Coronary artery (tissue), 2 donors: Measurements from ENCODE around the gene NAIP.
"Not testable (repeated sequence)": the region's sequence is repeated elsewhere in the genome, so short reads cannot be mapped to it uniquely, and the experiment has no call there.

Source experiments
- DNase-seq: peaks from one replicate; pipeline ENCODE4 v3.0.0-alpha.2; 2017; ENCODE audit warnings: low spot score
- H3K27ac ChIP-seq, 2 donors: fragments of 200-600 bp; sonication (generic); one replicate each; pipeline ENCODE4 v1.5.1; 2016 to 2019
- H3K4me3 ChIP-seq: fragments of 200-600 bp; sonication (generic); 2 replicates; pipeline ENCODE4 v1.5.1; 2016; ENCODE audit warnings: mild to moderate bottlenecking, moderate library complexity
- TF ChIP-seq, protein P1 (sequence below): fragments of 200-600 bp; sonication (generic); IDR thresholded peaks from one replicate; pipeline ENCODE4 v1.5.1; 2019; ENCODE audit warnings: antibody characterized with exemption

NAIP gene

DNA sequence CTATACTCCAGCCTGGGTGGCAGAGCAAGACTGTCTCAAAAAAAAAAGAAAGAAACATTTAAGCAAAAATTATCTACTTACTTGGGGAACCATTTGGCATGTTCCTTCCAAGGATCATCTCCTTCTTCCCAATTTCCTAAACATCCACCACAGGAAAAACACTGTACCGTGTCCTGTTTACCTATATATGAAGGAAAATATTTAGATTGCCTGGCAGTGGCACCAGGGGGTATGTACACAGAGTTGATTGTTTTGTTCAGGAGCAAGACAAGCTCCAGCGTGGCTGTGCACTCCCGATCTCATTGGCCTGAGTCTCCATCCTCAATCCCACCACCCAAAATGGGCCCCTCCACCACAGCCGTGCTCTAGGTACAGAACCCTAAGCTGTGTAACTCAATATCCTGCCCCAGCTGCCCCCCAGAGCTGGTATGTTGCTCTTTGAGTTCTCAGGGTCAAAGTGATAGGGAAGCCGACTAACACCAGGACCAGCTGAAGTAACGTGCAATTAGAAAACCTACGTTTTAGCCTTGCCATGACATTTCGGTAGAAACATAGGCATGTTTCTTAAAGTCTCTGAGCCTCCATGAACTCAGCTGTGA lies 13.8 kb downstream of the NAIP start:
- Histone ChIP-seq H3K4me3 (no peak overlapping the region), H3K27ac (no peak overlapping the region)
- no peak for DNase-seq
- TF ChIP-seq, protein P1, sequence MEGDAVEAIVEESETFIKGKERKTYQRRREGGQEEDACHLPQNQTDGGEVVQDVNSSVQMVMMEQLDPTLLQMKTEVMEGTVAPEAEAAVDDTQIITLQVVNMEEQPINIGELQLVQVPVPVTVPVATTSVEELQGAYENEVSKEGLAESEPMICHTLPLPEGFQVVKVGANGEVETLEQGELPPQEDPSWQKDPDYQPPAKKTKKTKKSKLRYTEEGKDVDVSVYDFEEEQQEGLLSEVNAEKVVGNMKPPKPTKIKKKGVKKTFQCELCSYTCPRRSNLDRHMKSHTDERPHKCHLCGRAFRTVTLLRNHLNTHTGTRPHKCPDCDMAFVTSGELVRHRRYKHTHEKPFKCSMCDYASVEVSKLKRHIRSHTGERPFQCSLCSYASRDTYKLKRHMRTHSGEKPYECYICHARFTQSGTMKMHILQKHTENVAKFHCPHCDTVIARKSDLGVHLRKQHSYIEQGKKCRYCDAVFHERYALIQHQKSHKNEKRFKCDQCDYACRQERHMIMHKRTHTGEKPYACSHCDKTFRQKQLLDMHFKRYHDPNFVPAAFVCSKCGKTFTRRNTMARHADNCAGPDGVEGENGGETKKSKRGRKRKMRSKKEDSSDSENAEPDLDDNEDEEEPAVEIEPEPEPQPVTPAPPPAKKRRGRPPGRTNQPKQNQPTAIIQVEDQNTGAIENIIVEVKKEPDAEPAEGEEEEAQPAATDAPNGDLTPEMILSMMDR, result no peak

DNA sequence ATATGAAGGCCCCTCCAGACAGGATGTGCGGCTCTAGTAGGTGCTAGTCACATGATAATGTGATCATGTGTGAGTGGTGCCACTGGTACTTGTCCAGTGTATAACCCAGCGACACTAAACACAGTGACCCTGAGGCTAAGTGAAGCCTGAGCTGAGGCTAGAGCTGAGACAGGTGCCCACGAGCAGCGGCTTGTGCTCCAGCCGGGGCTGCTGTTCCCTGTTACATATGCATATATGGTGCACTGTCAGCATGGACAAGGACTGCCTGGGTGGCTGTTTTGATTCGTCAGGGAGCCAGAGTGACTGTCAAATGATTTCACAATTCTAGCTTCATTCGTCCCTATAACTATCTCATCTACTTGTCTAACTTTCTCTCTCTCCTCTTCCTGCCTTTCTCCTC lies 18.2 kb downstream of the NAIP start:
- DNase-seq, H3K27ac ChIP-seq, H3K4me3 ChIP-seq: not testable (repeated sequence)

DNA sequence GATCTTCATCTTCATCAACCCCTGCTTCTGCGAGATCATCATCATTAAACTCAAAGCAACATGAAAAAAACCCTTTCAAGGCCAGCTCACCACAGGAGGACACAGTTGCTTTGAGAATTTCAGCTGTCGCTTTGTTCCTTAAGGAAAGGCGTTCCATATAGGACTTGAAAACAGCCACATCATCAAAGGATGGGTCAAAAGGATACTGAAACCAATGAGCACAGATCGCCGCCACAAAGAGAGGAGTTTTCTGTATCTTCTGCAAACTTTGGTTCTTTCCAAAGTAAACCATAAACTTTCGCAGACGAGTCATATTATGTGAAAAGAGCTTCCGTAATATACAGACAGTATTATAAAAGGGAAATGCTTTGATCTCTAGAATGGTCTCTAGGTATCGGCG lies 40.3 kb downstream of the NAIP start:
- H3K27ac ChIP-seq, H3K4me3 ChIP-seq, DNase-seq: not testable (repeated sequence)

DNA sequence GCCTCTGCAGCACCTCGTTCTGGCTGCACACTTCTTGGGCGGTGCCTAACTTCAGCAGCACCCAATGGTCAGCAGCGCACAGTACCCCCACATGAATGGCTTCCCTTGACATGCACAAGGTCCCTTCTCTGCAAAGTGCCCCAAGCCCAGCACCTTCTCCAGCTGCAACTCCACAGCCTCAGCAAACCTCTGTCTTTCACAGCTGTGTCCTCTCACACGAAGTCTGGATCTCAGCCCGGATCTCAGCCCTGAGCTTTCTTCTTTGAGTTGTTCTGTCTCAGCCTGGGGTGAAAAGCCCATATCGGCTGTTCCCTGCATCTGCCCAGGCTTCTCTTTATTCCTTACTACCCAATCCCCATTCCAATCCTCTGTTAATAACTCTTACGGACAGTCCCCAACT lies 57.9 kb downstream of the NAIP start:
- H3K4me3 ChIP-seq, H3K27ac ChIP-seq, DNase-seq: not testable (repeated sequence)

DNA sequence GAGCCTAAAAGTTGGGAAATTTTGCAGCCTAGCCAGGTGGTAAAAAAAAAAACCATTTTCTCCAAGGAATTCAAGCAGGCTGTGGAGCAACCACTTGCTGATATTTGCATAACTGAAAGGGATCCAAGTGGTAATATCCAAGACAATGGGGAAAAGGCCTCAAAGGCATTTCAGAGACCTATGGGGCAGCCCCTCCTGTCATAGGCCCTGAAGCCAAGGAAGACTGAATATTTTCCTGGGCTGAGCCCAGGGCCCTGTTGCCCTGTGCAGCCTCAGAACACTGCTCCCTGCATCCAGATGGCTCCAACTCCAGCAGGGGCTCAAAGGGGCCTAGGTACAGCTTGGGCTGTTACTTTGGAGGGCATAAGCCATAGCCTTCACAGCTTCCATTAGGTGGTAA lies 60.6 kb downstream of the NAIP start:
- not testable (repeated sequence) for H3K27ac ChIP-seq

DNA sequence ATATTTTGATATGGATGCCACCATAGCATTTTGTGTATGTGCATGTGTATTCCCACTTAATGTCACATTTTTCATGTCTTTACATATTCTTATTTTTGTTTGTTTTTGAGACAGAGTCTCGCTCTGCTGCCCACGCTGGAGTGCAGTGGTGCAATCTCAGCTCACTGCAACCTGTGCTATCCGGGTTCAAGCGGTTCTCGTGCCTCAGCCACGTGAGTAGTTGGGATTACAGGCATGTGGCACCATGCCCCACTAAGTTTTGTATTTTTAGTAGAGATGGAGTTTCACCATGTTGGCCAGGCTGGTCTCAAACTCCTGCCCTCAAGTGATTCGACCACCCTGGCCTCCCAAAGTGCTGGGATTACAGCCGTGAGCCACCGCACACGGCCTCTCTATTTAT lies 72.1 kb downstream of the NAIP start:
- not testable (repeated sequence) for H3K27ac ChIP-seq, DNase-seq, H3K4me3 ChIP-seq

More for the DNA sequence above, 60.6 kb downstream of the NAIP start:
- H3K4me3 ChIP-seq, DNase-seq: not testable (repeated sequence)

DNA sequence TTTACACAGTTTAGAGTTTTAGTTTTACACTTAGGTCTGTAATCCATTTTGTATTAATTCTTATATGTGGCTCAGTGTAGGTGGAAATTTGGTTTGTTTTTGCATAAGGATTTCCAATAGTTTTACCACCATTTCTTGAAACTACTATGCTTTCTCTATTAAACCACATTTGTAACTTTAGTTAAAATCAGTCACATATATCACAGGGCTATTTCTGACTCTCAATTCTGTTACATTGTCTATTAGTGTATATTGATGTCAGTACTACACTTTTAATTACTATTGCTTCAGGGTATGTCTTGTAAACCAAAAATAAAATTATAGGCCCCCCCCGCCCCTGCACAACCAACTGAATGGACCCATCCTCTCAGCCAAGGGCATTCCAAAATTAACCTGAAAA lies 92.6 kb downstream of the NAIP start:
- not testable (repeated sequence) for DNase-seq, H3K4me3 ChIP-seq

DNA sequence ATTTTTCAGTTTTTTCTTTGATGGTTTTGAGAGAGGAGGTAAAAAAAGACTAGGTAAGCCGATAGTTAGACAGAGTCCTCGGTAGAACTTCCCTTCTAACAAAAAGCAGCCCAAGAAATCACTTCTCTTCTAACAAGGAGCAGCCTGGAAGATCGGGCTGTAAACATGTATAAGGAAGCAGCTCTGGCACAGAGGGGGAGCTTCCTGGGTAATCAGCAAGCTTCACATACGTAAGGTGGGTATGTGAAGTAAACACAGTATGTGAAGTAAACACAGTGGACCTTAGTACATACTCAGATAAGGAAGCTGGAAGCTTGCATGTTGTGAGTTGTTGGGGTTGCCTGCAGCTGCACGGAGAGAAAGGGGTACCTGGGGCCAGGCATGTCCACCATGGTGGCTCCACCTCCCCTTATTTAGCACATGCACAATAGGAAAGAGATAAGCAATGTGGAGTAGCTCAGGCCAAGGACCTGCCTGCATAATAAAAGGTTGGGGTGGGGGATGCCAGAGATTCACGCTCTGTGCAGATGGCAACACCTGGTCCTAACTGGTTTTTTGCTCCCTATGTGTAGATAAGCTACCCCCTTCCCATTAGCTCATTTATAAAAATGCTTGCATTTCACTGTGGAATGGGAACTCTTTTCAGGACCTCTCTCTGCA lies 93.3 kb downstream of the NAIP start:
- not testable (repeated sequence) for DNase-seq, H3K27ac ChIP-seq, H3K4me3 ChIP-seq

More for the DNA sequence above, 92.6 kb downstream of the NAIP start:
- H3K27ac ChIP-seq, result not testable (repeated sequence)

DNA sequence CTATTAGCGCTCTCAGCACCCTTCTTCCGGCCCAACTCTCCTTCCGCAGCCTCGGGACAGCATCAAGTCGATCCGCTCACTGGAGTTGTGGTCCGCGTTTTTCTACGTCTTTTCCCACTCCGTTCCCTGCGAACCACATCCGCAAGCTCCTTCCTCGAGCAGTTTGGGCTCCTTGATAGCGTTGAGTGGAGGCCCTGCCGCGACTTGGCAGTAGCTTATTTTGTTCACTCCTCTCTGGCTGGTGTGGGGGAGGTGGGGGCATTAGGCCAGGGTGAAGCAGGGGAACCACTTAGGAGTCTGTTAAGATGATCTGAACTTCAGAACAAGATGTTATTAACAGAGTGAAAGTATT lies 100.0 kb downstream of the NAIP start:
- not testable (repeated sequence) for H3K27ac ChIP-seq, H3K4me3 ChIP-seq, DNase-seq
